Vagina (tissue), 2 donors: ENCODE results near the gene GATAD2A.

Experiments
- CTCF ChIP-seq, 3 experiments: fragments of 450-650 bp in 2 of 3; fragments of 200-600 bp in 1 of 3; sonication (generic) in 1 of 3; IDR thresholded peaks; one replicate each; pipeline ENCODE4 v1.5.1; 2017 to 2019; ENCODE audit warnings: antibody characterized with exemption in 3 of 3, mild to moderate bottlenecking in 2 of 3, moderate library complexity in 2 of 3
- POLR2A ChIP-seq, 2 donors: fragments of 450-650 bp; IDR thresholded peaks; one replicate each; pipeline ENCODE4 v1.6.1; 2017; ENCODE audit warnings: antibody characterized with exemption in 2 of 2, mild to moderate bottlenecking in 2 of 2, moderate library complexity in 2 of 2
- POLR2AphosphoS5 ChIP-seq, 2 donors: sonication (generic); formaldehyde crosslinking; IDR thresholded peaks; one replicate each; pipeline ENCODE4 v1.9.0; 2017; ENCODE audit warnings: antibody characterized with exemption in 2 of 2, mild to moderate bottlenecking in 2 of 2, low read depth in 1 of 2; ENCODE audit not compliant: insufficient read depth in 1 of 2

- TF ChIP-seq POLR2A (IDR thresholded peaks at IDR 0.05) (no peak), POLR2AphosphoS5 (IDR thresholded peaks at IDR 0.05; ENCODE audit: insufficient read depth in 1 of 2, low read depth in 1 of 2) (no peak), CTCF (IDR thresholded peaks at IDR 0.05) (no peak)
Observed at GRCh38 chr19:19471682-19472081, 66.2 kb downstream of the GATAD2A start.
